Raji (cell line): ENCODE measurements around the gene POU1F1.

Experiments
- POLR2A ChIP-seq: IDR thresholded peaks from 2 replicates; pipeline ENCODE4 v1.6.1; 2011; ENCODE audit warnings: low read depth, low read length, control low read depth; ENCODE audit not compliant: insufficient read depth

POU1F1 gene

GRCh38 chr3:87268646-87269211, 7.7 kb downstream of the POU1F1 start:
- TF ChIP-seq POLR2A: no peak

GRCh38 chr3:87267953-87268645, 8.3 kb downstream of the POU1F1 start:
- no peak for TF ChIP-seq POLR2A

- TF ChIP-seq POLR2A: no peak
Measured at GRCh38 chr3:87261925-87262324, 14.5 kb downstream of the POU1F1 start.

GRCh38 chr3:87260270-87260669, 16.1 kb downstream of the POU1F1 start:
- TF ChIP-seq POLR2A: no peak

- no peak for TF ChIP-seq POLR2A
Measured at GRCh38 chr3:87250009-87250408, 26.4 kb downstream of the POU1F1 start.

GRCh38 chr3:87248831-87249230, 27.6 kb downstream of the POU1F1 start:
- TF ChIP-seq POLR2A: no peak

GRCh38 chr3:87247430-87247773, 29.0 kb downstream of the POU1F1 start:
- no peak for TF ChIP-seq POLR2A

- no peak for TF ChIP-seq POLR2A
Measured at GRCh38 chr3:87246662-87247429, 29.5 kb downstream of the POU1F1 start.

GRCh38 chr3:87236093-87236492, 40.3 kb downstream of the POU1F1 start:
- TF ChIP-seq POLR2A: no peak

GRCh38 chr3:87233805-87234204, 42.6 kb downstream of the POU1F1 start:
- no peak for TF ChIP-seq POLR2A

- no peak for TF ChIP-seq POLR2A
Measured at GRCh38 chr3:87229113-87229512, 47.3 kb downstream of the POU1F1 start.

GRCh38 chr3:87228316-87228715, 48.1 kb downstream of the POU1F1 start:
- TF ChIP-seq POLR2A: no peak

GRCh38 chr3:87227835-87228144, 48.6 kb downstream of the POU1F1 start:
- TF ChIP-seq POLR2A: no peak

- TF ChIP-seq POLR2A: peak; percentile 85
Measured at GRCh38 chr3:87227104-87227834, 49.1 kb downstream of the POU1F1 start, which contains the start of gene CHMP2B. CHMP2B (plus strand) TSS chr3:87227309; CDS start chr3:87227523, 214 bp downstream.

- no peak for TF ChIP-seq POLR2A
Measured at GRCh38 chr3:87225659-87226058, 50.7 kb downstream of the POU1F1 start.

GRCh38 chr3:87219611-87220010, 56.8 kb downstream of the POU1F1 start:
- no peak for TF ChIP-seq POLR2A
